ENCODE data around the gene MPZL1. TPM values are rescaled to one million over a fixed set of nuclear protein-coding genes. Genes with fewer than 3 reads are reported as not detected.

MPZL1 gene
- total and polyA plus RNA-seq, 8 donors = 6.3 to 46.6 (median 19.2) TPM

DNA sequence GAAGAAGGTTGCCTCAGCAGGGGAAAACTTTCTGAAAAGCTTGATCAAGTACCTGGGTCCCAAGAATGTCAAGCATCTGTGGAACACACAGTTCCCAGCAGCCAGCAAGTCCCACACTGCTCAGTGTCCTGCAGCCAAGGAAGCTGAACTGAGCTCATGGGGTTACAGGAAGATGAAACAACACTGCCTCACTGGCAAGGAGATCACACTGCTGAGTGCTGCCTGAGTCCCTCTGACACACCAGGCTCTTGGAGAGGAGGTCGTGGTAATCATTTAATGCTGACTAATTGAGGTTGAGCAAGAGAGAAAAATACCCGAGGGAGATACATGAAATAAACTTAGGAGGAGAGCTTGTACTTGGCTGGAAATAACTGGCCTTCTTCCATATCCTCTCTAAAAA lies 75.2 kb downstream of the MPZL1 start:
- no peak overlapping the region for H3K27ac ChIP-seq
- FAIRE-seq = peak; percentile 49
- WGBS, 2 donors = 24 to 41% methylated on average over 2 of the region's 2 CpGs
- no peaks in the 10 kb centered on the region for H3K36me3 ChIP-seq
- H3K4me1 ChIP-seq = no peaks in the 10 kb centered on the region
- DNase-seq = peak in 3 of 6 donors; percentile 12 to 41 (median 23)
- TF ChIP-seq, protein P1, sequence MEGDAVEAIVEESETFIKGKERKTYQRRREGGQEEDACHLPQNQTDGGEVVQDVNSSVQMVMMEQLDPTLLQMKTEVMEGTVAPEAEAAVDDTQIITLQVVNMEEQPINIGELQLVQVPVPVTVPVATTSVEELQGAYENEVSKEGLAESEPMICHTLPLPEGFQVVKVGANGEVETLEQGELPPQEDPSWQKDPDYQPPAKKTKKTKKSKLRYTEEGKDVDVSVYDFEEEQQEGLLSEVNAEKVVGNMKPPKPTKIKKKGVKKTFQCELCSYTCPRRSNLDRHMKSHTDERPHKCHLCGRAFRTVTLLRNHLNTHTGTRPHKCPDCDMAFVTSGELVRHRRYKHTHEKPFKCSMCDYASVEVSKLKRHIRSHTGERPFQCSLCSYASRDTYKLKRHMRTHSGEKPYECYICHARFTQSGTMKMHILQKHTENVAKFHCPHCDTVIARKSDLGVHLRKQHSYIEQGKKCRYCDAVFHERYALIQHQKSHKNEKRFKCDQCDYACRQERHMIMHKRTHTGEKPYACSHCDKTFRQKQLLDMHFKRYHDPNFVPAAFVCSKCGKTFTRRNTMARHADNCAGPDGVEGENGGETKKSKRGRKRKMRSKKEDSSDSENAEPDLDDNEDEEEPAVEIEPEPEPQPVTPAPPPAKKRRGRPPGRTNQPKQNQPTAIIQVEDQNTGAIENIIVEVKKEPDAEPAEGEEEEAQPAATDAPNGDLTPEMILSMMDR (IDR thresholded peaks at IDR 0.05) = no peak
- intact Hi-C loops (cut with DNase I) = no loop called here
- ATAC-seq = peak; percentile 38 to 92 (median 86)
- no peak overlapping the region for H3K4me3 ChIP-seq
- no peaks in the 10 kb centered on the region for H3K9me3 ChIP-seq
- H3K27me3 ChIP-seq = no peaks in the 10 kb centered on the region

DNA sequence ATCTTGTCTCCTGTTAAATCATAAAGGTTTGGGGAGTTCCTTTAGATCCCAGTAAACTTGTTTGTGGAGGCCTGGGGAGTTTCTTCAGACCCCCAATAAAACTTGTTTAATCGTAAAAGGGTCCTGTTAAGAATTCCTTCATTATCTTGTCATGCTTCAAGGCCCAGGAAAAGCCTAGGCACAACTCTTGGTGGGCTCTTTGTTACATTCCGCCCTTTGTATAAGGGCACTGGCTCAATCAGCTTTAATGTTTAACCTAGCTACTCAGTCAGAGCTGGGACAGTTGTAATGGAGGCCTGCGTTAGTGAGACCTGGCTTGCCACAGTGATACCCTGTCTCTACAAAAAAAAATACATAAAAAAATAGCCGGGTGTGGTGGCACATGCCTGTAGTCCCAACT lies 77.2 kb downstream of the MPZL1 start:
- TF ChIP-seq, protein P1 (IDR thresholded peaks at IDR 0.05) = no peak
- no peak for ATAC-seq
- Histone ChIP-seq H3K9me3 (no peaks in the 10 kb centered on the region), H3K27me3 (no peaks in the 10 kb centered on the region), H3K36me3 (no peaks in the 10 kb centered on the region), H3K27ac (no peak overlapping the region), H3K4me1 (no peaks in the 10 kb centered on the region), H3K4me3 (no peak overlapping the region)
- WGBS, 2 donors = 76 to 82% methylated on average over 4 of the region's 4 CpGs
- DNase-seq = no peak
- FAIRE-seq = no peak
- intact Hi-C loops (cut with DNase I) = no loop called here

DNA sequence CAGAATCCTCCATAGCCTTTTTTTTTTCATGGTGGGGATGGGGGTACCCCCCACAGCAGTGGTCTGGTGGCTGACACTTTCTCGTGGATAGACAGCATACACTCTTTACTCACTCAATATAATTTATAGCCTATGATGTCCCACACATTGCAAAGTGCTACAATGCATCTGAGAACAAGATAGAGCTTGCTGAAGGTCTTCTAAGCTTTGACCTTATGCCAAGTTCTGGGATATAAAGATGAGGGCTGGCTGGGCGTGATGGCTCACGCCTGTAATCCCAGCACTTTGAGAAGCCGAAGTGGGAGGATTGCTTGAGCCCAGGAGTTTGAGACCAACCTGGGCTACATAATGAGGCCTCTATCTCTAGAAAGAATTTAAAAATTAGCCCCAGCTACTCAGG lies 78.0 kb downstream of the MPZL1 start:
- no peak overlapping the region for H3K4me3 ChIP-seq
- H3K36me3 ChIP-seq = no peaks in the 10 kb centered on the region
- TF ChIP-seq, protein P1 (IDR thresholded peaks at IDR 0.05) = no peak
- no peak for DNase-seq
- H3K27me3 ChIP-seq = no peaks in the 10 kb centered on the region
- no peak overlapping the region for H3K27ac ChIP-seq
- 58 to 85% methylated on average over 4 of the region's 4 CpGs for WGBS, 2 donors
- FAIRE-seq = no peak
- H3K9me3 ChIP-seq = no peaks in the 10 kb centered on the region
- H3K4me1 ChIP-seq = no peaks in the 10 kb centered on the region
- intact Hi-C loops (cut with DNase I) = loop anchor here in 1 of 3 donors (10.0 kb wide), 1 partner anchor 75 kb away; the partner anchor contains the start of gene MPZL1
- no peak for ATAC-seq

DNA sequence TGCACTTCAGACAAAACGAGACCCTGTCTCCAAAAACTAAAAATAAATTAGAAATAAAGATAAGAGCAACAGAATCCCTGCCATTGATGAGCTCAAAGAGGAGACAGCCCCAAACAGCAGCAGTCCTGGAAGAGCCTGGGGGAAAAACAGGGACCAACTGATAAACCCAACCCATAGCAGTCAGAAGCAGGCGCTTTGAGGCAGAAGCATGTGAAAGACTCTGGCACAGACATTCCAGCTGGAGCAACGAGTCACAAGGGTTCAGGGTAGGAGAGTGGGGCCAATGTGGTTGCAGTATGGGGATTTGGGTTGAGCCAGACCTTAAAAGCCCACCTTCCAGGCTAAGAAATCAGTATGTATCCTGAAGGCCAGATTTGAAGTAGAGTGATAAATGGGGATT lies 78.5 kb downstream of the MPZL1 start:
- intact Hi-C loops (cut with DNase I) = loop anchor here in 1 of 3 donors (10.0 kb wide), 1 partner anchor 75 kb away; the partner anchor contains the start of gene MPZL1

DNA sequence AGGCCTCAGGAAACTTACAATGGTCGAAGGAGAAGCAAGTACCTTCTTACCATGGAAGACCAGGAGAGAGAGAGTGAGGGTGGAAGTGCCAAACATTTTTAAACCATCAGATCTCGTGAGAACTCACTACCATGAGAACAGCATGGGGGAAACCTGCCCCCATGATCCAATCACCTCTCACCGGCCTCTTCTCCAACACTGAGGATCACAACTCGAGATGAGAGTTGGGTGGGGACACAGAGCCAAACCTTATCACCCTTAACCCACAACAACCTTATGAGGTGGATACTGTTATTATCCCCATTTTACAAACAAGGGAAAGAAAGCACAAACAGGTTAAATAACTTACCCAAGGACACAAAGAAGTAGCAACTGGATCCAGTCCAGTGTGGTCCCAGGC lies 80.5 kb downstream of the MPZL1 start:
- H3K4me1 ChIP-seq = no peaks in the 10 kb centered on the region
- DNase-seq (no peak), FAIRE-seq (no peak), ATAC-seq (no peak)
- TF ChIP-seq, protein P1 (IDR thresholded peaks at IDR 0.05) = no peak
- no peaks in the 10 kb centered on the region for H3K36me3 ChIP-seq
- H3K4me3 ChIP-seq = no peak overlapping the region
- no peak overlapping the region for H3K27ac ChIP-seq
- 85 to 86% methylated on average over 4 of the region's 4 CpGs for WGBS, 2 donors
- intact Hi-C loops (cut with DNase I) = loop anchor here in 1 of 3 donors (10.0 kb wide), 1 partner anchor 77 kb away; the partner anchor contains the start of gene MPZL1
- H3K9me3 ChIP-seq = no peaks in the 10 kb centered on the region
- H3K27me3 ChIP-seq = no peaks in the 10 kb centered on the region

More for the DNA sequence above, 78.5 kb downstream of the MPZL1 start:
- TF ChIP-seq, protein P1 (IDR thresholded peaks at IDR 0.05) = no peak
- Histone ChIP-seq H3K36me3 (no peaks in the 10 kb centered on the region), H3K27ac (no peak overlapping the region), H3K4me3 (no peak overlapping the region), H3K4me1 (no peaks in the 10 kb centered on the region), H3K27me3 (no peaks in the 10 kb centered on the region), H3K9me3 (no peaks in the 10 kb centered on the region)
- no peak for DNase-seq
- ATAC-seq = no peak
- 61 to 64% methylated on average over 3 of the region's 3 CpGs for WGBS, 2 donors
- no peak for FAIRE-seq

All from pancreas (tissue), 10 donors.